Upper lobe of left lung (tissue), 4 donors: ENCODE data around the gene PRM3.

Experiments used
- CTCF ChIP-seq, 6 experiments: fragments of 450-650 bp in 4 of 6; fragments of 200-600 bp in 2 of 6; sonication (generic) in 2 of 6; IDR thresholded peaks; one replicate each; pipeline ENCODE4 v1.5.1; 2016 to 2019; ENCODE audit warnings: antibody characterized with exemption in 6 of 6
- POLR2A ChIP-seq, 4 donors: fragments of 450-650 bp; IDR thresholded peaks; one replicate each; pipeline ENCODE4 v1.5.1; 2016 to 2017; ENCODE audit warnings: antibody characterized with exemption in 4 of 4, mild to moderate bottlenecking in 2 of 4

- no peak for TF ChIP-seq CTCF (IDR thresholded peaks at IDR 0.05)
- TF ChIP-seq POLR2A (IDR thresholded peaks at IDR 0.05) = no peak
Observed at GRCh38 chr16:11265124-11265523, 8.3 kb downstream of the PRM3 start.
